Large intestine (tissue), 3 donors: ENCODE results near the gene NDRG2. TPM values are rescaled to one million over a fixed set of nuclear protein-coding genes. Genes with fewer than 3 reads are reported as not detected.
"Not testable (repeated sequence)": the region's sequence is repeated elsewhere in the genome, so short reads cannot be mapped to it uniquely, and the experiment has no call there.

Source experiments
- DNase-seq, 2 donors: peaks; one replicate each; pipeline versions ENCODE4 v3.0.0 to v3.0.0-alpha.2; 2013
- H3K27ac ChIP-seq: one replicate; pipeline ENCODE4 v1.5.1; 2013; ENCODE audit warnings: low read length
- H3K27me3 ChIP-seq: 2 replicates; pipeline ENCODE4 v1.6.1; 2013; ENCODE audit warnings: low read length; ENCODE audit not compliant: control insufficient read depth, insufficient read depth
- H3K36me3 ChIP-seq: 2 replicates; pipeline ENCODE4 v1.6.1; 2013; ENCODE audit warnings: low read length; ENCODE audit not compliant: control insufficient read depth, insufficient read depth
- H3K4me1 ChIP-seq: one replicate; pipeline ENCODE4 v1.6.1; 2013; ENCODE audit warnings: low read length; ENCODE audit not compliant: control insufficient read depth, insufficient read depth
- H3K4me3 ChIP-seq: one replicate; pipeline ENCODE4 v1.5.1; 2013; ENCODE audit warnings: low read length
- H3K9me3 ChIP-seq: one replicate; pipeline ENCODE4 v1.6.1; 2013; ENCODE audit warnings: mild to moderate bottlenecking, low read depth, low read length, moderate library complexity; ENCODE audit not compliant: control insufficient read depth
- WGBS: methylation state at CpG from one replicate; pipeline ENCODE4 v1.1.5; 2013; ENCODE audit warnings: low lambda C conversion rate; ENCODE audit not compliant: insufficient coverage; 5-methylcytosine and 5-hydroxymethylcytosine counted together
- polyA plus RNA-seq: library from polyadenylated mRNA; unstranded; fragments of 120-200 nt; gene quantifications from one replicate; pipeline ENCODE4 v1.2.1, GENCODE V29; 2013

NDRG2 gene
- polyA plus RNA-seq, 1 donor = 76.5 TPM

- peaks cover 30% of the 10 kb centered on the region for H3K4me1 ChIP-seq
- no peaks in the 10 kb centered on the region for H3K9me3 ChIP-seq
- no peak for DNase-seq
- H3K36me3 ChIP-seq = no peaks in the 10 kb centered on the region
- H3K4me3 ChIP-seq = no peak overlapping the region
- WGBS = no CpG with 5 or more reads among the region's 8 CpGs
- no peaks in the 10 kb centered on the region for H3K27me3 ChIP-seq
- no peak overlapping the region for H3K27ac ChIP-seq
Observed at GRCh38 chr14:21042918-21043317, 18.1 kb upstream of the NDRG2 start.

- H3K9me3 ChIP-seq = no peaks in the 10 kb centered on the region
- H3K4me3 ChIP-seq = no peak within 1 kb of the TSS
- H3K27me3 ChIP-seq = no peaks in the 10 kb centered on the region
- no peak for DNase-seq
- no peak within 1 kb of the TSS for H3K27ac ChIP-seq
- peaks cover 40% of the 10 kb centered on the region for H3K4me1 ChIP-seq
- no CpG with 5 or more reads among the region's 11 CpGs for WGBS
- no peaks in the 10 kb centered on the region for H3K36me3 ChIP-seq
Observed at GRCh38 chr14:21041676-21042433, 17.0 kb upstream of the NDRG2 start, which contains the start of gene RNASE7. RNASE7 (plus strand) TSS chr14:21042362; CDS start chr14:21042993, 631 bp downstream.

GRCh38 chr14:21040941-21041340 is 16.1 kb upstream of the NDRG2 start:
- not testable (repeated sequence) for H3K4me3 ChIP-seq, DNase-seq, H3K27me3 ChIP-seq, H3K27ac ChIP-seq, H3K36me3 ChIP-seq, H3K9me3 ChIP-seq
- peaks cover 40% of the 10 kb centered on the region for H3K4me1 ChIP-seq
- no CpG with 5 or more reads among the region's 3 CpGs for WGBS

- 100% methylated on average over 3 of the region's 8 CpGs for WGBS
- no peak for DNase-seq
- Histone ChIP-seq H3K27me3 (no peaks in the 10 kb centered on the region), H3K4me3 (no peak overlapping the region), H3K27ac (no peak overlapping the region), H3K9me3 (no peaks in the 10 kb centered on the region), H3K4me1 (peaks cover 40% of the 10 kb centered on the region), H3K36me3 (no peaks in the 10 kb centered on the region)
Observed at GRCh38 chr14:21040370-21040925, 15.6 kb upstream of the NDRG2 start.

- Histone ChIP-seq H3K4me1 (peaks cover 40% of the 10 kb centered on the region), H3K36me3 (no peaks in the 10 kb centered on the region), H3K4me3 (no peak overlapping the region), H3K9me3 (no peaks in the 10 kb centered on the region), H3K27ac (peak overlapping the region; percentile 48), H3K27me3 (no peaks in the 10 kb centered on the region)
- 95% methylated on average over 3 of the region's 8 CpGs for WGBS
- DNase-seq = peak; percentile 50 to 75
Observed at GRCh38 chr14:21039585-21040369, 14.9 kb upstream of the NDRG2 start.

- peaks cover 37% of the 10 kb centered on the region for H3K4me1 ChIP-seq
- WGBS = 13% methylated on average over 1 of the region's 10 CpGs
- DNase-seq = peak; percentile 72 to 87
- no peaks in the 10 kb centered on the region for H3K27me3 ChIP-seq
- H3K4me3 ChIP-seq = no peak overlapping the region
- no peaks in the 10 kb centered on the region for H3K9me3 ChIP-seq
- no peaks in the 10 kb centered on the region for H3K36me3 ChIP-seq
- H3K27ac ChIP-seq = peak overlapping the region; percentile 48
Observed at GRCh38 chr14:21038441-21039422, 13.9 kb upstream of the NDRG2 start.

- H3K4me3 ChIP-seq = no peak overlapping the region
- no CpG with 5 or more reads among the region's 3 CpGs for WGBS
- no peak for DNase-seq
- no peaks in the 10 kb centered on the region for H3K9me3 ChIP-seq
- H3K36me3 ChIP-seq = no peaks in the 10 kb centered on the region
- H3K27ac ChIP-seq = no peak overlapping the region
- H3K27me3 ChIP-seq = no peaks in the 10 kb centered on the region
- peaks cover 31% of the 10 kb centered on the region for H3K4me1 ChIP-seq
Observed at GRCh38 chr14:21037156-21037555, 12.3 kb upstream of the NDRG2 start.

GRCh38 chr14:21036751-21037150 is 11.9 kb upstream of the NDRG2 start:
- WGBS = 100% methylated on average over 1 of the region's 7 CpGs
- H3K27ac ChIP-seq = no peak overlapping the region

GRCh38 chr14:21034707-21035106 is 9.8 kb upstream of the NDRG2 start, which contains the start of gene RNASE13:
RNASE13 (minus strand) TSS chr14:21034807; CDS start chr14:21034288, 519 bp downstream.
- DNase-seq = no peak
- WGBS = no CpG with 5 or more reads among the region's 5 CpGs
- no peak within 1 kb of the TSS for H3K4me3 ChIP-seq
- no peaks in the 10 kb centered on the region for H3K9me3 ChIP-seq
- no peak within 1 kb of the TSS for H3K27ac ChIP-seq
- H3K27me3 ChIP-seq = no peaks in the 10 kb centered on the region
- H3K36me3 ChIP-seq = no peaks in the 10 kb centered on the region
- H3K4me1 ChIP-seq = peaks cover 28% of the 10 kb centered on the region

More at GRCh38 chr14:21036751-21037150, 11.9 kb upstream of the NDRG2 start:
- DNase-seq = no peak
- Histone ChIP-seq H3K9me3 (no peaks in the 10 kb centered on the region), H3K4me3 (no peak overlapping the region), H3K27me3 (no peaks in the 10 kb centered on the region), H3K4me1 (peaks cover 31% of the 10 kb centered on the region), H3K36me3 (no peaks in the 10 kb centered on the region)
